Effector memory CD8-positive, alpha-beta T cell (primary cell): ENCODE results near the gene SH3RF2.

Experiments used
- ATAC-seq: fragments of 150-1000 bp; cut with Tn5 transposase; replicated peaks from 2 replicates; pipeline ENCODE4 v1.10.0; 2021; ENCODE audit warnings: mild to moderate bottlenecking, moderate library complexity
- DNase-seq, 3 experiments: peaks; one replicate each; pipeline ENCODE4 v3.0.0; 2021
- H3K27ac Mint-ChIP-seq, 2 donors: one replicate each; pipeline ENCODE4 v1.8.0; 2022; ENCODE audit warnings: mild to moderate bottlenecking in 2 of 2, mixed read lengths in 2 of 2, moderate library complexity in 2 of 2
- H3K27me3 Mint-ChIP-seq, 2 donors: one replicate each; pipeline ENCODE4 v1.8.0; 2022; ENCODE audit warnings: mixed read lengths in 2 of 2
- H3K36me3 Mint-ChIP-seq: one replicate; pipeline ENCODE4 v1.8.0; 2022; ENCODE audit warnings: mild to moderate bottlenecking, moderate library complexity, mixed read lengths; ENCODE audit not compliant: insufficient read depth
- H3K4me1 Mint-ChIP-seq, 2 donors: one replicate each; pipeline ENCODE4 v1.8.0; 2022; ENCODE audit warnings: low read depth in 2 of 2, mixed read lengths in 2 of 2
- H3K4me3 Mint-ChIP-seq, 2 donors: one replicate each; pipeline ENCODE4 v1.8.0; 2022; ENCODE audit warnings: mild to moderate bottlenecking in 2 of 2, mixed read lengths in 2 of 2, moderate library complexity in 2 of 2
- H3K9me3 Mint-ChIP-seq, 2 donors: one replicate each; pipeline ENCODE4 v1.8.0; 2022; ENCODE audit warnings: mixed read lengths in 2 of 2

The SH3RF2 gene

DNA sequence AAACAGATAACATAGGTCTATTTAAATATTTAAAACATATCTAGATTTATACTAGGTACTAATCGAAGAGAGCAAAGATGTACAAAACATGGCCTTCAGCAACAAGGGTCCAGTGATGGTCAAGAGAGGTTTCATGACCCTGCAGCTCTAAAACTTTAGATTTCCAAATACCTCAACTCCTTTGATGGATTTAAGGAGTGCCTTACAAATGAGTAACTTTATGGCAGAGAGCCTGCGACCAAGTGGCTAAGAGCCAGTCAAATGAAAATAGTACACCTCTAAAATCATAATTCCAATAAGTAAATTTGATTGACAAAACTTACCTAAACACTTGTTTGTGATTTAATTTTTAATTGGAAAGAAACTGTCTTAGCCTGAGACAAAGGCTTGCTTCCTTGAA, 4.7 kb upstream of the SH3RF2 start:
- Mint-ChIP-seq H3K4me1 (peaks cover 6% of the 10 kb centered on the region in 2 donors), H3K9me3 (peaks cover 0 to 2% of the 10 kb centered on the region in 2 donors), H3K4me3 (no peak overlapping the region), H3K27ac (no peak overlapping the region), H3K36me3 (no peaks in the 10 kb centered on the region), H3K27me3 (peaks cover 19 to 34% of the 10 kb centered on the region in 2 donors)
- no peak for ATAC-seq
- DNase-seq: no peak

- no peak overlapping the region for H3K27ac Mint-ChIP-seq
- peaks cover 30 to 41% of the 10 kb centered on the region in 2 donors for H3K27me3 Mint-ChIP-seq
- no peak overlapping the region for H3K4me3 Mint-ChIP-seq
- H3K9me3 Mint-ChIP-seq: peaks cover 0 to 2% of the 10 kb centered on the region in 2 donors
- H3K4me1 Mint-ChIP-seq: peaks cover 6 to 9% of the 10 kb centered on the region in 2 donors
- no peaks in the 10 kb centered on the region for H3K36me3 Mint-ChIP-seq
- DNase-seq (no peak), ATAC-seq (no peak)
These were observed 2.1 kb upstream of the SH3RF2 start for GRCh38 chr5:145934276-145934675.

- Mint-ChIP-seq H3K27ac (no peak overlapping the region), H3K27me3 (peaks cover 30 to 41% of the 10 kb centered on the region in 2 donors), H3K36me3 (no peaks in the 10 kb centered on the region), H3K9me3 (no peaks in the 10 kb centered on the region), H3K4me1 (peaks cover 6 to 9% of the 10 kb centered on the region in 2 donors), H3K4me3 (no peak overlapping the region)
- no peak for ATAC-seq
- no peak for DNase-seq
These were observed 1.3 kb downstream of the SH3RF2 start for GRCh38 chr5:145937432-145938250.

DNA sequence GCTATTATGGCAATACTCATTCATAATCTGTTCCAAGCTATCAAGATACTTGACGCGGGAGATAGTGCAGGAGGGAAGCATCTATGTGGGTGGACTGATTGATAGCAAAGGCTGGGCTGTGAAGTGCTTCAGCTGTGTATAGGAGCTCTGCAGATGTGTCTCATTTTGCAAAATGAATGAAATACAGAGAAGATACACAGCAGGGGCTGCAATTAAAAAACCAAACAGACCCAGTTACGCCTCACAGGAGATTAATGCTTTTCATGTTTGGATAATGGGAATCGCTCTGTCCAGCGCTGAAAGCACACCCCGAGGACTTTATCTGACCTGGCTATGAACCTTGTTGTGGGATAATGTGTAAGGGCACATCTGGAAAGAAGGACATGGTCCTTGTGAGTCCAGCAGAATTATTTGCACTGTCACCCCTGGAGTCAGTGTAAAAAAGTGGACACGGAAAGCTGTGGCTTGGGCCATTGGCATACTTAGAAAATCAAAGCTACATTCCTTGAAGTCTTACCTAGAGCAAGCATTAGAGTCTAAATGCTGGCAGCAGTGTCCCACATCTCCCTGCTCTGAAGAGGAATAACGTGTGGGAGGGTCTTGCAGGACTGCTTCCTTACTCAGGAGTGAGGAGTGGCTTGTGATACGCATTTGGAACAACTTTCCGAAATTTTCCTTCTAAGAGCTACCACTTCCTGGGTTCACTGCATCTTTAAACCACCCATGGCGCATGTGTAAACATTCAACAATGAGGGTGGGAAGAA, 2.6 kb downstream of the SH3RF2 start:
- DNase-seq: no peak
- no peak for ATAC-seq
- Mint-ChIP-seq H3K27me3 (peaks cover 25 to 34% of the 10 kb centered on the region in 2 donors), H3K36me3 (no peaks in the 10 kb centered on the region), H3K9me3 (no peaks in the 10 kb centered on the region), H3K4me3 (no peak overlapping the region), H3K4me1 (peaks cover 6 to 9% of the 10 kb centered on the region in 2 donors), H3K27ac (no peak overlapping the region)

DNA sequence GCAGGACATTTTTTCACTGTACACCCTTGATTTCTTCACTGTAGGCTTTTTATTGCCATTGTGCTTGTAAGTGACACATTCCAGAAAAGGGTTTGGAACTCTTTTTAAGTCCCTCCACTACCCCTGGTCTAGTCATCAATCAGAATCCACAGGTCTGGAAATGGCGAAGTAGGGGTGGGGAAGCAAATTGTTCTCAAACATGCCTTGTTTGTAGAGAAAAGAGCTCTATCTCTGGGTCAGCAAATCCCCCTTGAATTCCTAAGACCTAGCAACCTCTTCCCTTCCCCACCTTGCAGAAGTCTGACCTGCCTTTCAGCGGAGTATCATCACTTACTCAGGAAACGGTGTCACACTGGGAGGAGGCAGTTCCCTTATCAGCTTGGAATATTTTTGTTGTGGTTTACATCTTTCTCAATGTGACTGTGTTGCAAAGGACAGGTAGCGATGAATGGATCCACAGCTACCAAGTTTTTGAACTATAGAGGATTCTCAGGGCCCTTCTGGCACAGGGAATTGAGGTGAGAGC, 3.2 kb downstream of the SH3RF2 start:
- Mint-ChIP-seq H3K9me3 (no peaks in the 10 kb centered on the region), H3K36me3 (no peaks in the 10 kb centered on the region), H3K27ac (no peak overlapping the region), H3K27me3 (peaks cover 19 to 28% of the 10 kb centered on the region in 2 donors), H3K4me3 (no peak overlapping the region), H3K4me1 (peaks cover 6 to 9% of the 10 kb centered on the region in 2 donors)
- DNase-seq (no peak), ATAC-seq (no peak)

GRCh38 chr5:145941096-145941447, 4.7 kb downstream of the SH3RF2 start:
- no peaks in the 10 kb centered on the region for H3K36me3 Mint-ChIP-seq
- no peak overlapping the region for H3K27ac Mint-ChIP-seq
- ATAC-seq (peak; percentile 66), DNase-seq (no peak)
- peaks cover 5 to 11% of the 10 kb centered on the region in 2 donors for H3K4me1 Mint-ChIP-seq
- H3K4me3 Mint-ChIP-seq: no peak overlapping the region
- peaks cover 13 to 17% of the 10 kb centered on the region in 2 donors for H3K27me3 Mint-ChIP-seq
- no peaks in the 10 kb centered on the region for H3K9me3 Mint-ChIP-seq

GRCh38 chr5:145941448-145942130, 5.2 kb downstream of the SH3RF2 start:
- DNase-seq: no peak
- no peak overlapping the region for H3K4me3 Mint-ChIP-seq

DNA sequence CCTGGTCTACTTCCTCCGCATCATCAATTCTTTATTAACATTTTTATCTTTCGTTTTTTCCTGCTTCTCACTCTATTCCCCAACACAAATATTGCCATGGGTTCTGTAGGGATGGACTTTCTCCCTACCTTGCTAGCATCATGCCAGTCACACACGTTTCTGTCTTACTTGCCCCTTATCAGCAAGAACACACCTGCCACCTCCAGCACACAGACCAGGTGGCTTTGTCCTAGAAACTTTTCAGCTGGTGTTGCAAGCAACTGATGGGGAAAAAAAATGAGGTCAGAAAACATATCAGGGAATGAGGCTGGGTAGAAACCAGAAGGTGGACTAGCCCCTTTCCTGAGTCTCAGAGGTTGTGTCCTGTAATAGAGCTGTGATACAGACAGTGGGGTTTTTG, 5.8 kb downstream of the SH3RF2 start:
- no peaks in the 10 kb centered on the region for H3K9me3 Mint-ChIP-seq
- peaks cover 0 to 2% of the 10 kb centered on the region in 2 donors for H3K4me1 Mint-ChIP-seq
- H3K36me3 Mint-ChIP-seq: no peaks in the 10 kb centered on the region
- peaks cover 2 to 7% of the 10 kb centered on the region in 2 donors for H3K27me3 Mint-ChIP-seq
- ATAC-seq (no peak), DNase-seq (no peak)
- no peak overlapping the region for H3K27ac Mint-ChIP-seq
- no peak overlapping the region for H3K4me3 Mint-ChIP-seq

More at GRCh38 chr5:145941448-145942130, 5.2 kb downstream of the SH3RF2 start:
- peaks cover 0 to 6% of the 10 kb centered on the region in 2 donors for H3K4me1 Mint-ChIP-seq
- peak; percentile 34 for ATAC-seq
- H3K27me3 Mint-ChIP-seq: peaks cover 8 to 13% of the 10 kb centered on the region in 2 donors
- H3K36me3 Mint-ChIP-seq: no peaks in the 10 kb centered on the region
- H3K27ac Mint-ChIP-seq: no peak overlapping the region
- H3K9me3 Mint-ChIP-seq: no peaks in the 10 kb centered on the region

DNA sequence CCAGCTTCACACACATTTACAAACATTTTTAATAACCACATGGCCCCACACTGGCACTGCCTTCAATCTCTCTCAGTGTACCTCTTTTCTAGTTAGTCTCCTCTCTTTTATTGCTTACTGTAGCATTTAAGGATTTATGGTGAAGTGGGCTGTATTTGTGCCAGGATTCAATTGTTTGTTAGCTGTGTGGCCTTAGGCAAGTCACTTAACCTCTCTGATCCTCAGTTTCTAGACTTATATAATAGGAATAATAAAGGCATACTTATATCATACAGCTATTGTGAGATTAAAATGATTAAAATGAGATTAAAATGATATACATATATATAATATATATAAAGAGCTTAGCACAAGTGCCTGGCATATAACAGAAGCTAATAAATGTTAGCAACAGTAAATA, 6.4 kb downstream of the SH3RF2 start:
- DNase-seq (no peak), ATAC-seq (no peak)
- H3K27me3 Mint-ChIP-seq: peaks cover 0 to 5% of the 10 kb centered on the region in 2 donors
- H3K27ac Mint-ChIP-seq: no peak overlapping the region
- H3K36me3 Mint-ChIP-seq: no peaks in the 10 kb centered on the region
- H3K9me3 Mint-ChIP-seq: no peaks in the 10 kb centered on the region
- H3K4me1 Mint-ChIP-seq: peaks cover 0 to 2% of the 10 kb centered on the region in 2 donors
- no peak overlapping the region for H3K4me3 Mint-ChIP-seq

DNA sequence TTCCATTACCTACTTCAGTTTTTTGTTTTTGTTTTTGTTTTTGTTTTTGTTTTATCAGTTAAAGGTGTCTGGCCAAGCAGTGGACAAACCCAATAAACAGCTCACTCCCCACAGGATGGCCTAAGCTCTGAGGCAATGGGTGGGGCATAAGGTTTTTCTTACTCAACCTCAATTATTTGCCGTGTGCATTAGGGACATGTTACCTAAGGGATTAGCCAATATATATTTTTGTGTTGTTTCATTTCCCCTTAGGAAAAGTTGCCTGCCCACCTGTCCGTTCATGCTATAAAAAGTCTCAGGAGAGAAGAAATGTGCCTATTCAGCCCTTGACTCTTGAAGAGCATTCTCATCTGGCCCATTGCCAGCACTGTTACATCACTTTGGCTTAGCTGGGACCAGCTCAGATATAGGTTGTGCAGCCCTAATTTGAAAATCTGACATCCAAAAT, 7.3 kb downstream of the SH3RF2 start:
- DNase-seq (no peak), ATAC-seq (no peak)
- Mint-ChIP-seq H3K4me1 (peaks cover 0 to 2% of the 10 kb centered on the region in 2 donors), H3K27me3 (peaks cover 0 to under 1% of the 10 kb centered on the region in 2 donors), H3K4me3 (no peak overlapping the region), H3K9me3 (no peaks in the 10 kb centered on the region), H3K27ac (peak overlapping the region in 1 of 2 donors; percentile 4), H3K36me3 (no peaks in the 10 kb centered on the region)

DNA sequence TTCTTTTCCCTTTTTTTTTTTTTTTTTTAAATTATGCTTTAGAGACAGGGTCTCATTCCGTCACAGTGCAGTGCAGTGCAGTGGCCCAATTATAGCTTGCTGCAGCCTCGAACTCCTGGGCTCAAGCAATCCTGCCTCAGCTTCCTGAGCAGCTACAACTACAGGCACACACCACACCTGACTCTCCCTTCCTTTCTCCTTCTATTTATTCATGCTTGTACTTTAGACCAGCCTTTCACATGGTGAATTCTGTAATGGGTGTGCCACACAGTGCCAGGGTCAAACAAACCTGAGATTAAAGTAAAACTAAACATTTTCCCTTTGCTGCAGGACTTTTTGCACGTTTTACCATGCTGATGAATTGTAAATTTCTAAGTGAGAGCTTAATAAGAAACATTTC, 8.0 kb downstream of the SH3RF2 start:
- H3K27ac Mint-ChIP-seq: no peak overlapping the region
- no peaks in the 10 kb centered on the region for H3K9me3 Mint-ChIP-seq
- H3K4me1 Mint-ChIP-seq: peaks cover 0 to 2% of the 10 kb centered on the region in 2 donors
- ATAC-seq (no peak), DNase-seq (no peak)
- H3K4me3 Mint-ChIP-seq: no peak overlapping the region
- no peaks in the 10 kb centered on the region for H3K36me3 Mint-ChIP-seq
- no peaks in the 10 kb centered on the region for H3K27me3 Mint-ChIP-seq

GRCh38 chr5:145945620-145946111, 9.3 kb downstream of the SH3RF2 start:
- Mint-ChIP-seq H3K4me3 (no peak overlapping the region), H3K9me3 (no peaks in the 10 kb centered on the region), H3K27ac (no peak overlapping the region), H3K36me3 (no peaks in the 10 kb centered on the region), H3K27me3 (no peaks in the 10 kb centered on the region), H3K4me1 (peaks cover 0 to 2% of the 10 kb centered on the region in 2 donors)
- DNase-seq: no peak
- no peak for ATAC-seq
